ENCODE data around the gene ANKRD16. TPM values are rescaled to one million over a fixed set of nuclear protein-coding genes. Genes with fewer than 3 reads are reported as not detected.

Gene ANKRD16
- total RNA-seq, 1 experiment from 2014 or later = 12.2 TPM

- no peak overlapping the region for H3K27ac Mint-ChIP-seq
These were observed 13.4 kb downstream of the ANKRD16 start for GRCh38 chr10:5876181-5876768.

More at GRCh38 chr10:5876181-5876768, 13.4 kb downstream of the ANKRD16 start:
- H3K27me3 Mint-ChIP-seq (ENCODE audit: low read depth) = no peaks in the 10 kb centered on the region
- peaks cover 28% of the 10 kb centered on the region for H3K36me3 Mint-ChIP-seq
- TF ChIP-seq ZNF671 (CRISPR knock-in tag; IDR thresholded peaks at IDR 0.05) (no peak), TP53 (CRISPR knock-in tag; IDR thresholded peaks at IDR 0.05) (no peak), STAT6 (CRISPR knock-in tag; conservative IDR thresholded peaks at IDR 0.05; ENCODE audit: low read depth) (no peak), ATF6 (CRISPR knock-in tag; IDR thresholded peaks at IDR 0.05) (no peak), AR (CRISPR knock-in tag; IDR thresholded peaks at IDR 0.05) (no peak), JUN (CRISPR knock-in tag; IDR thresholded peaks at IDR 0.05) (no peak), ZNF281 (CRISPR knock-in tag; IDR thresholded peaks at IDR 0.05) (no peak), ATF3 (CRISPR knock-in tag; conservative IDR thresholded peaks at IDR 0.05) (no peak), ATF2 (CRISPR knock-in tag; IDR thresholded peaks at IDR 0.05; ENCODE audit: borderline replicate concordance, low read depth) (no peak), ZBTB43 (CRISPR knock-in tag; IDR thresholded peaks at IDR 0.05) (no peak), ZMAT4 (CRISPR knock-in tag; IDR thresholded peaks at IDR 0.05) (no peak), GRHL2 (CRISPR knock-in tag; IDR thresholded peaks at IDR 0.05; ENCODE audit: insufficient replicate concordance, severe bottlenecking) (no peak), FOXP1 (CRISPR knock-in tag; IDR thresholded peaks at IDR 0.05; ENCODE audit: borderline replicate concordance) (no peak), CBFB (CRISPR knock-in tag; IDR thresholded peaks at IDR 0.05; ENCODE audit: low read depth) (no peak), GABPB1 (CRISPR knock-in tag; IDR thresholded peaks at IDR 0.05) (no peak), PREB (CRISPR knock-in tag; IDR thresholded peaks at IDR 0.05; ENCODE audit: borderline replicate concordance) (no peak), NR2C2 (CRISPR knock-in tag; IDR thresholded peaks at IDR 0.05) (no peak), SMAD4 (CRISPR knock-in tag; IDR thresholded peaks at IDR 0.05) (no peak)
- ChIA-PET POLR2A (no interaction called here), CTCF (no interaction called here)
- no peak overlapping the region for H3K4me3 Mint-ChIP-seq
- no peak for ATAC-seq
- no peaks in the 10 kb centered on the region for H3K9me3 Mint-ChIP-seq
- no peaks in the 10 kb centered on the region for H3K4me1 Mint-ChIP-seq
- DNase-seq (ENCODE audit: low spot score) = no peak

Data from WTC11 (cell line).